Neutrophil (primary cell): Measurements from ENCODE around the gene NFYA.

Experiments used
- H3K27ac ChIP-seq: fragments of 200-600 bp; sonication (generic); 2 replicates; pipeline ENCODE4 v1.5.1; 2016; ENCODE audit warnings: mild to moderate bottlenecking, moderate library complexity
- H3K27me3 ChIP-seq: fragments of 200-600 bp; sonication (generic); 2 replicates; pipeline ENCODE4 v1.6.0; 2016; ENCODE audit warnings: mild to moderate bottlenecking
- H3K36me3 ChIP-seq: fragments of 200-600 bp; sonication (generic); 2 replicates; pipeline ENCODE4 v1.5.1; 2017
- H3K4me1 ChIP-seq, 2 experiments: fragments of 200-600 bp in 1 of 2; sonication (generic) in 1 of 2; 1 replicate in 1 of 2; 2 replicates in 1 of 2; pipeline versions ENCODE4 v1.5.1 to v1.6.1; 2013 to 2016; ENCODE audit warnings: low read depth in 1 of 2, low read length in 1 of 2, mild to moderate bottlenecking in 1 of 2, moderate library complexity in 1 of 2; ENCODE audit not compliant: control insufficient read depth in 1 of 2, insufficient read depth in 1 of 2
- H3K4me3 ChIP-seq, 2 experiments: fragments of 200-600 bp in 1 of 2; sonication (generic) in 1 of 2; 1 replicate in 1 of 2; 2 replicates in 1 of 2; pipeline ENCODE4 v1.5.1; 2013 to 2016; ENCODE audit warnings: low read depth in 1 of 2, low read length in 1 of 2, mild to moderate bottlenecking in 1 of 2, moderate library complexity in 1 of 2
- H3K9me3 ChIP-seq: fragments of 200-600 bp; sonication (generic); 2 replicates; pipeline ENCODE4 v1.5.1; 2016
- TF ChIP-seq, protein P1 (sequence below): fragments of 200-600 bp; sonication (generic); IDR thresholded peaks from 2 replicates; pipeline ENCODE4 v1.5.1; 2016; ENCODE audit warnings: antibody characterized with exemption

NFYA gene

DNA sequence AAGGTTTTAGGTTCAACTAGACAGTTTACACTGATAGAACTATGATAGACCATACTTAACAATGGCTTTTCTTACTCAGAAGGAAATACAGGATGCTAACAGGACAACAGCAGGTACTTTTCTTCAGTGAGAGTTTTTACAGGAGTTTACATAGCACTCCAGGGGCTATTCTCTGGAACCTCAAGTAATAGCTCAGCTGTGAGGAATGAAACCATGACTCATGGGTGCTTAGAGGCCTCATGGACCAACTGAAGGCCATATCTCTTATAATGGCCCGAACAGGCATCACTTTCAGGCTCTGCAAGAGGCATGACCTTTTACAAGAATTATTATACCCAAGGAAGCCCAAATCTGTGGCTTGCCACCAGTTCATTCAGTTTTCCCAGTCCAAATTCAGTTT is 49.6 kb downstream of the NFYA start:
- H3K9me3 ChIP-seq: no peaks in the 10 kb centered on the region
- H3K27me3 ChIP-seq: no peaks in the 10 kb centered on the region
- TF ChIP-seq, protein P1, sequence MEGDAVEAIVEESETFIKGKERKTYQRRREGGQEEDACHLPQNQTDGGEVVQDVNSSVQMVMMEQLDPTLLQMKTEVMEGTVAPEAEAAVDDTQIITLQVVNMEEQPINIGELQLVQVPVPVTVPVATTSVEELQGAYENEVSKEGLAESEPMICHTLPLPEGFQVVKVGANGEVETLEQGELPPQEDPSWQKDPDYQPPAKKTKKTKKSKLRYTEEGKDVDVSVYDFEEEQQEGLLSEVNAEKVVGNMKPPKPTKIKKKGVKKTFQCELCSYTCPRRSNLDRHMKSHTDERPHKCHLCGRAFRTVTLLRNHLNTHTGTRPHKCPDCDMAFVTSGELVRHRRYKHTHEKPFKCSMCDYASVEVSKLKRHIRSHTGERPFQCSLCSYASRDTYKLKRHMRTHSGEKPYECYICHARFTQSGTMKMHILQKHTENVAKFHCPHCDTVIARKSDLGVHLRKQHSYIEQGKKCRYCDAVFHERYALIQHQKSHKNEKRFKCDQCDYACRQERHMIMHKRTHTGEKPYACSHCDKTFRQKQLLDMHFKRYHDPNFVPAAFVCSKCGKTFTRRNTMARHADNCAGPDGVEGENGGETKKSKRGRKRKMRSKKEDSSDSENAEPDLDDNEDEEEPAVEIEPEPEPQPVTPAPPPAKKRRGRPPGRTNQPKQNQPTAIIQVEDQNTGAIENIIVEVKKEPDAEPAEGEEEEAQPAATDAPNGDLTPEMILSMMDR: no peak
- no peak overlapping the region for H3K27ac ChIP-seq
- no peak overlapping the region for H3K4me3 ChIP-seq
- H3K36me3 ChIP-seq: peaks cover 28% of the 10 kb centered on the region
- H3K4me1 ChIP-seq: no peaks in the 10 kb centered on the region

DNA sequence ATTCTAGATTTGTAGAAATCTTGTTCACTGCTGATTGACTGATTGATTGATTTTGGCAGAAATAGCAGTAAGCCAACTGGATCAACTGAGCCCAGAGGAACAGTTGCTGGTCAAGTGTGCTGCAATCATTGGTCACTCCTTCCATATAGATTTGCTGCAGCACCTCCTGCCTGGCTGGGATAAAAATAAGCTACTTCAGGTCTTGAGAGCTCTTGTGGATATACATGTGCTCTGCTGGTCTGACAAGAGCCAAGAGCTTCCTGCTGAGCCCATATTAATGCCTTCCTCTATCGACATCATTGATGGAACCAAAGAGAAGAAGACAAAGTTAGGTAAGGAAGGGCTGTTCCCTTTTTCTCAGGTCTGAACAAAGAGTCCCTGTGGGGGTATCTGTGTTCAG is 50.1 kb downstream of the NFYA start:
- Histone ChIP-seq H3K36me3 (peaks cover 28% of the 10 kb centered on the region), H3K4me3 (no peak overlapping the region), H3K4me1 (no peaks in the 10 kb centered on the region), H3K27me3 (no peaks in the 10 kb centered on the region), H3K27ac (no peak overlapping the region), H3K9me3 (no peaks in the 10 kb centered on the region)
- TF ChIP-seq, protein P1: no peak

DNA sequence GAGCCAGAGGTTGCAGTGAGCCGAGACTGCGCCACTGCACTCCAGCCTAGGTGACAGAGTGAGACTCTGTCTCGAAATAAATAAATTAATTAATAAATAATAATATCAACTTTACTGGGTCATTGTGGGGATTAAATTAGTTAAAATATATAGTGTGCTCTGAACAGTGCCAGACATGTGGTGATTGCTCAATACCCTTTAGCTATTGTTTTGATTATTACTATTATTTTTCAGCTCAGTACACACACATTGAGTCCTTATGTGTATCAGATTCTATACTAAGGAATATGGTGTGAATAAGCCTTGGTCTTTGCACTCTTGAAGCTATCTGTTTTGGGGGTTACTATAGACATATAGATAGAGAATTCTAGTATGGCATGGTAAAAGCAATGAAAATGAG is 52.5 kb downstream of the NFYA start:
- H3K27ac ChIP-seq: no peak overlapping the region
- TF ChIP-seq, protein P1: no peak
- H3K4me3 ChIP-seq: no peak overlapping the region
- peaks cover 23% of the 10 kb centered on the region for H3K36me3 ChIP-seq
- no peaks in the 10 kb centered on the region for H3K4me1 ChIP-seq
- H3K9me3 ChIP-seq: no peaks in the 10 kb centered on the region
- no peaks in the 10 kb centered on the region for H3K27me3 ChIP-seq

DNA sequence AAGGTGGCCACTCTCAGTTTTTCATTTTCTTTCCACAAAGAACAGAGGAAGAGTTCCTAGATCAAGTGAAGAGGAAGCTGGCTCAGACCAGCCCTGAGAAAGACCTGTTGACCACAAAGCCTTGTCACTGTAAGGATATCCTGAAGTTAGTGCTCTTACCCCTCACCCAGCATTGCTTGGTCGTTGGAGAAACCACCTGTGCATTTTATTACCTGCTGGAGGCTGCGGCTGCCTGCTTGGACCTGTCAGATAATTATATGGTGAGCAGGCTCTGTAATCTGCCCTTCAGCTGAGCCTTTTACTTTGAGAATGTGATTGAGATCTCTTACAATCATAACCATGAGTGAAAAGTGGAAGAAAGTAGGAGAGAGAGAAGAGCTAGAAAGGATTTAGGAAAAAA is 59.5 kb downstream of the NFYA start:
- H3K36me3 ChIP-seq: peaks cover 14% of the 10 kb centered on the region
- TF ChIP-seq, protein P1: no peak
- H3K27me3 ChIP-seq: no peaks in the 10 kb centered on the region
- no peaks in the 10 kb centered on the region for H3K4me1 ChIP-seq
- H3K4me3 ChIP-seq: no peak overlapping the region
- H3K27ac ChIP-seq: no peak overlapping the region
- H3K9me3 ChIP-seq: no peaks in the 10 kb centered on the region

DNA sequence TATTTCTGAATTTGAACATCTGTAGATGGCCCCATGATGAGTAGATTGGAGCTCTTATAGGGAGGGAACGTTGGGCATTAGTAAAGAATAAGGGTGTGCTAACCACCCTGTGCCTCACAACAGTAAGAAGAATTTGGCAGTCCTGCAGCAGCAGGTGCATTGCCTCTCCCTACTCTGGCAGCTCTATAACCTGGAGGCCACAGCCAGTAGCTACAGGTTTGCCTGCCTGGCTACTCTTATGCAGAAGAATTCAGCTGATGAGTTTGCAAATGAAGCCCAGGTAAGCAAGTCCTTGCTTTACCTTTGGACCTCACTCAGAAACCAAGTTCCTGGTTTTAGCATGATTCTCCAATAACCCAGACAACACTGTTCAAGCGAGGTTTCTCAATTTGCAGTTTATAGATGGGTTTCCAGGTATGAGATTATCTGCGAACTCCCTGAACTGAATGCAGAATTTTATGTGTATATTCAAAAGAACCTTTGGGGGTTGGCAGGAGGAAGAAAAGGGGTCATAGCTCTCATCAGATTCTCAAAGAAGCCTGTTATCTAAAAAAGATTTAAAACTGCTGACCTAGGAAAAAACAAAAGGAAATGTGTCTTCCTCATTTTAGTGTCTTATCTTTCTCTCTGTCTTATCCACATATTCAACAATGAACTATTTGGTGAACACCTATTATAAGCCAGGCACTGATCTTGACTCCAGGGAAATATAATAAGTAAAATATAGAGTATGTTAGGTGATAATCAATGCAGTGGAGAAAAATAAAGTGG is 62.5 kb downstream of the NFYA start:
- Histone ChIP-seq H3K4me3 (no peak overlapping the region), H3K27ac (no peak overlapping the region), H3K36me3 (peaks cover 24% of the 10 kb centered on the region), H3K4me1 (no peaks in the 10 kb centered on the region), H3K27me3 (no peaks in the 10 kb centered on the region), H3K9me3 (no peaks in the 10 kb centered on the region)
- TF ChIP-seq, protein P1: no peak
